ENCODE data around the gene DDHD1. TPM values are rescaled to one million over a fixed set of nuclear protein-coding genes. Genes with fewer than 3 reads are reported as not detected.
"Not testable (repeated sequence)": the region's sequence is repeated elsewhere in the genome, so short reads cannot be mapped to it uniquely, and the experiment has no call there.

The DDHD1 gene
- total and polyA plus RNA-seq, 2 experiments from 2014 or later = 6.2 to 18.8 TPM

GRCh38 chr14:53144244-53144643 is 8.9 kb downstream of the DDHD1 start:
- Histone ChIP-seq H3K9me2 (replicated peaks; ENCODE audit: insufficient read depth) (no peaks in the 10 kb centered on the region), H3K36me3 (replicated peaks; ENCODE audit: insufficient read depth, low read depth) (no peaks in the 10 kb centered on the region), H3K4me2 (no peak overlapping the region), H4K20me1 (ENCODE audit: insufficient read depth, poor library complexity, severe bottlenecking) (peaks cover 3% of the 10 kb centered on the region), H3K27me3 (no peaks in the 10 kb centered on the region), H3K4me3 (no peak overlapping the region), H3K4me1 (ENCODE audit: insufficient read depth) (no peaks in the 10 kb centered on the region), H2AFZ (no peak overlapping the region), H3K79me2 (peaks cover 89% of the 10 kb centered on the region), H3K9me3 (ENCODE audit: low read depth) (peaks cover 10% of the 10 kb centered on the region), H3K27ac (peak overlapping the region; percentile 24)
- 41% methylated on average over 1 of the region's 1 CpG for WGBS (ENCODE audit: low lambda C conversion rate, missing lambda C conversion rate)
- no peak for TF ChIP-seq CTCF (IDR thresholded peaks at IDR 0.05; ENCODE audit: poor library complexity)
- no peak for TF ChIP-seq EZH2 (IDR thresholded peaks at IDR 0.05; ENCODE audit: borderline replicate concordance)
- no peak for TF ChIP-seq EZH2phosphoT487 (IDR thresholded peaks at IDR 0.05; ENCODE audit: low read depth, severe bottlenecking, unreplicated experiment)
- DNase-seq (ENCODE audit: low spot score) = no peak

- Histone ChIP-seq H3K9me2 (replicated peaks; ENCODE audit: insufficient read depth) (no peaks in the 10 kb centered on the region), H3K4me1 (ENCODE audit: insufficient read depth) (no peaks in the 10 kb centered on the region), H3K4me3 (no peak overlapping the region), H3K9me3 (ENCODE audit: low read depth) (peaks cover 21% of the 10 kb centered on the region), H3K27me3 (no peaks in the 10 kb centered on the region), H2AFZ (no peak overlapping the region), H3K79me2 (peaks cover 79% of the 10 kb centered on the region), H4K20me1 (ENCODE audit: insufficient read depth, poor library complexity, severe bottlenecking) (no peaks in the 10 kb centered on the region), H3K4me2 (no peak overlapping the region), H3K27ac (no peak overlapping the region), H3K36me3 (replicated peaks; ENCODE audit: insufficient read depth, low read depth) (no peaks in the 10 kb centered on the region)
- DNase-seq (ENCODE audit: low spot score) = no peak
- TF ChIP-seq CTCF (IDR thresholded peaks at IDR 0.05; ENCODE audit: poor library complexity) (no peak), EZH2phosphoT487 (IDR thresholded peaks at IDR 0.05; ENCODE audit: low read depth, severe bottlenecking, unreplicated experiment) (no peak), EZH2 (IDR thresholded peaks at IDR 0.05; ENCODE audit: borderline replicate concordance) (no peak)
Measured at GRCh38 chr14:53140585-53140984, 12.5 kb downstream of the DDHD1 start.

- H3K27me3 ChIP-seq = no peaks in the 10 kb centered on the region
- no peak for DNase-seq (ENCODE audit: low spot score)
- H3K4me3 ChIP-seq = no peak overlapping the region
- peaks cover 21% of the 10 kb centered on the region for H3K9me3 ChIP-seq (ENCODE audit: low read depth)
- no peaks in the 10 kb centered on the region for H3K9me2 ChIP-seq (replicated peaks; ENCODE audit: insufficient read depth)
- H3K4me2 ChIP-seq = no peak overlapping the region
- TF ChIP-seq CTCF (IDR thresholded peaks at IDR 0.05; ENCODE audit: poor library complexity) (no peak), EZH2 (IDR thresholded peaks at IDR 0.05; ENCODE audit: borderline replicate concordance) (no peak), EZH2phosphoT487 (IDR thresholded peaks at IDR 0.05; ENCODE audit: low read depth, severe bottlenecking, unreplicated experiment) (no peak)
- no peaks in the 10 kb centered on the region for H3K36me3 ChIP-seq (replicated peaks; ENCODE audit: insufficient read depth, low read depth)
- WGBS (ENCODE audit: low lambda C conversion rate, missing lambda C conversion rate) = 83% methylated on average over 4 of the region's 4 CpGs
- peaks cover 67% of the 10 kb centered on the region for H3K79me2 ChIP-seq
- H4K20me1 ChIP-seq (ENCODE audit: insufficient read depth, poor library complexity, severe bottlenecking) = no peaks in the 10 kb centered on the region
- no peak overlapping the region for H3K27ac ChIP-seq
- no peaks in the 10 kb centered on the region for H3K4me1 ChIP-seq (ENCODE audit: insufficient read depth)
- no peak overlapping the region for H2AFZ ChIP-seq
Measured at GRCh38 chr14:53137568-53138203, 15.4 kb downstream of the DDHD1 start.

GRCh38 chr14:53130491-53130890 is 22.6 kb downstream of the DDHD1 start:
- not testable (repeated sequence) for H3K27ac ChIP-seq; H3K36me3 ChIP-seq (replicated peaks; ENCODE audit: insufficient read depth, low read depth); H3K4me2 ChIP-seq; H2AFZ ChIP-seq; H3K4me1 ChIP-seq (ENCODE audit: insufficient read depth); H3K4me3 ChIP-seq; H3K27me3 ChIP-seq; H3K9me2 ChIP-seq (replicated peaks; ENCODE audit: insufficient read depth); DNase-seq (ENCODE audit: low spot score); H4K20me1 ChIP-seq (ENCODE audit: insufficient read depth, poor library complexity, severe bottlenecking); H3K9me3 ChIP-seq (ENCODE audit: low read depth)
- H3K79me2 ChIP-seq = peaks cover 12% of the 10 kb centered on the region
- 76% methylated on average over 10 of the region's 10 CpGs for WGBS (ENCODE audit: low lambda C conversion rate, missing lambda C conversion rate)
